ENCODE data around the gene LANCL1.

The LANCL1 gene

DNA sequence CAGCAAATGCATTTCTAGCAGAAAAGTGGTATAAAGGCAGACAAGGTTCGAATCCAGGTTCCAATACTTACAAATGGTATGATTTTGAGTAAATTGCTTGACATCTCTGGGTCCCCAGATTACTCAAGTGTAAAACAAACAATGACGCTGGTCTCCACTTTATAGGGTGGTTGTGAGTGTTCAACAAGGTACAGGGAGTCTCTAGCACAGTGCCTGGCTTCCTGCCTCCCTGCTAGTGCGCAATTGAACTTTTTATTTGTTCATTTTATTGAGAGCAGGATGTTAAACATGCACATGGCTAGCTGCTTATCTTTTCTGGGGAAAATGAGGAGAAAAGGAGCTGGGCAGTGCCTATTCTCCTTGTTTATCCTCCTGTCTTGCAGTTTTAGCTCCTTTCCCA, 86.7 kb downstream of the LANCL1 start:
- no peak for DNase-seq (ENCODE audit: low read depth, low spot score)

DNA sequence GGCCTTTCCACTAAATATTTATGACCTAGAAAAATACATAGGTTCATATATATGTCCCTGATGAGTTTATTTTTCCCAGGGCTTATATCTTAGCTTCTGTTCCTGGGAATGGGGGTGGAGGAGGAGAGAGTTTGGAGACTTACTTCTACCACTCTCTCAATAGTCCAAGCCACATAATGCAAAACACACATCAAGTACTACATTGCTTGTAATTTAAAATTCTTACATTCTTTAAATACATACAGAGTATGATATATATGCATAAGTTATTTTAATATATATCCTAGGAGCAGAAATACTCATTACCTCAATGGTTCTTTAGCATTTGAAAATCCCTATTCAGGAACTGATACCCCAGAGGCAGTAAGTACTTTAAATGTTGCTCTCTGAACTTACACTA, 88.4 kb downstream of the LANCL1 start:
- no peak for DNase-seq (ENCODE audit: low read depth, low spot score)

DNA sequence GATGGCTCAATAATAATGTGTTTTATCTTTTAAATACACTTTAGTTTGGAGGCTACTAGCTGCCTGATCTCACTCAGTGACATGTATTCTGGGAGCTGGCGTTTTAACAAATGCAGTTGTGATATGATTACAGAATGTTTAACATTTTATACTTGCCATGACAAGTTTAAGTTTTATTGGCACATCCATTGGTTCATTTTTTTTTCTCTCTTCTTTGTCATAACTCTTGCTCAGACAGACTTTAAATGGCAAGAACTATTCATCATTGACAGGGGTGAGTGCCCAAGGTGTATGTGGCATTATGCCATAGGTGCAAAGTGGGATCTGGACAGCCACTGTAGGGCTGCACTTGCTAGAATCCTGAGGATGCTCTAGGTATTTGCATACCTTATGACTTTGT, 89.5 kb downstream of the LANCL1 start:
- DNase-seq (ENCODE audit: low read depth, low spot score), result no peak

Measured in brain pericyte (primary cell).